AG04450 (cell line): Measurements from ENCODE around the gene GAS1. TPM values are rescaled to one million over a fixed set of nuclear protein-coding genes. Genes with fewer than 3 reads are reported as not detected.

Experiments
- CTCF ChIA-PET: fragments of 300-600, 350-600 bp; formaldehyde crosslinking; extraction: SDS; loops from one replicate; lab custom pipeline; 2022; ENCODE audit warnings: antibody characterized with exemption, inconsistent platforms; lab: Charles Lee
- POLR2A ChIA-PET: fragments of 350-600 bp; formaldehyde crosslinking; extraction: SDS; loops from one replicate; lab custom pipeline; 2021; ENCODE audit warnings: antibody characterized with exemption, inconsistent platforms; lab: Yijun Ruan, JAX
- DNase-seq: peaks from one replicate; pipeline ENCODE4 v3.0.0-alpha.2; 2011; ENCODE audit warnings: low read depth, low spot score
- H3K27ac ChIP-seq: one replicate; pipeline ENCODE4 v1.5.1; 2012; ENCODE audit warnings: low read depth, low read length, control low read depth
- H3K27me3 ChIP-seq: one replicate; pipeline ENCODE4 v1.6.0; 2012; ENCODE audit warnings: low read length; ENCODE audit not compliant: control insufficient read depth, insufficient read depth
- H3K4me3 ChIP-seq: 2 replicates; pipeline ENCODE4 v1.5.1; 2011; ENCODE audit warnings: mild to moderate bottlenecking, low read depth, low read length, control low read depth
- H3K9me3 ChIP-seq: 2 replicates; pipeline ENCODE4 v1.5.1; 2012; ENCODE audit warnings: low read length; ENCODE audit not compliant: control insufficient read depth, insufficient read depth
- CTCF ChIP-seq: IDR thresholded peaks from 2 replicates; pipeline ENCODE4 v1.5.1; 2011; ENCODE audit warnings: low read depth, low read length, control low read depth, inconsistent platforms
- polyA minus RNA-seq: library from RNA; depleted of rRNA, polyadenylated mRNA; stranded (reverse); fragments of >200 nt; gene quantifications from 2 replicates; pipeline ENCODE4 v1.2.3, GENCODE V29; 2011; rRNA and poly(A)+ RNA removed
- polyA plus RNA-seq: library from polyadenylated mRNA; depleted of rRNA; stranded (reverse); fragments of >200 nt; gene quantifications from 2 replicates; pipeline ENCODE4 v1.2.3, GENCODE V29; 2011; rRNA removed

GAS1 gene, protein sequence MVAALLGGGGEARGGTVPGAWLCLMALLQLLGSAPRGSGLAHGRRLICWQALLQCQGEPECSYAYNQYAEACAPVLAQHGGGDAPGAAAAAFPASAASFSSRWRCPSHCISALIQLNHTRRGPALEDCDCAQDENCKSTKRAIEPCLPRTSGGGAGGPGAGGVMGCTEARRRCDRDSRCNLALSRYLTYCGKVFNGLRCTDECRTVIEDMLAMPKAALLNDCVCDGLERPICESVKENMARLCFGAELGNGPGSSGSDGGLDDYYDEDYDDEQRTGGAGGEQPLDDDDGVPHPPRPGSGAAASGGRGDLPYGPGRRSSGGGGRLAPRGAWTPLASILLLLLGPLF
- polyA plus RNA-seq (6.4 and 7.6 TPM in 2 replicates), polyA minus RNA-seq (5.6 and 7.1 TPM in 2 replicates)

GRCh38 chr9:86947146-86948073 is at the start of gene GAS1:
GAS1 (minus strand) TSS chr9:86947506; CDS start chr9:86946779, 727 bp downstream.
- CTCF ChIA-PET, result interaction anchor here (0.8 to 4.6 kb wide), 24 partner anchors 9 to 606 kb away, joined by 3 to 37 read pairs (median 4); no protein-coding TSS in a partner anchor
- peak; percentile 93 for DNase-seq
- peak within 1 kb of the TSS; percentile 86 for H3K4me3 ChIP-seq
- POLR2A ChIA-PET, result interaction anchor here (0.6 to 3.0 kb wide), 10 partner anchors 36 to 390 kb away, joined by 3 to 19 read pairs (median 5); no protein-coding TSS in a partner anchor
- no peak for TF ChIP-seq CTCF
- H3K27me3 ChIP-seq, result peaks cover 15% of the 10 kb centered on the region
- H3K9me3 ChIP-seq, result no peaks in the 10 kb centered on the region; the same call in 1 of the 2 replicates
- peak within 1 kb of the TSS; percentile 81 for H3K27ac ChIP-seq

- DNase-seq, result no peak
- Histone ChIP-seq H3K9me3 (no peaks in the 10 kb centered on the region), H3K4me3 (no peak overlapping the region), H3K27ac (no peak overlapping the region), H3K27me3 (no peaks in the 10 kb centered on the region)
- ChIA-PET CTCF (no interaction called here), POLR2A (no interaction called here)
- no peak for TF ChIP-seq CTCF
These were observed 46.9 kb upstream of the GAS1 start for GRCh38 chr9:86994231-86994630.

GRCh38 chr9:86993830-86994229 is 46.5 kb upstream of the GAS1 start:
- no peak for TF ChIP-seq CTCF
- ChIA-PET CTCF (interaction anchor here (1.9 kb wide), 1 partner anchor 331 kb away, joined by 4 read pairs; no protein-coding TSS in a partner anchor), POLR2A (no interaction called here)
- H3K27me3 ChIP-seq, result no peaks in the 10 kb centered on the region
- no peak for DNase-seq
- no peaks in the 10 kb centered on the region for H3K9me3 ChIP-seq
- H3K4me3 ChIP-seq, result no peak overlapping the region
- no peak overlapping the region for H3K27ac ChIP-seq

- CTCF ChIA-PET, result no interaction called here
- H3K27me3 ChIP-seq, result no peaks in the 10 kb centered on the region
- no peak for TF ChIP-seq CTCF
- POLR2A ChIA-PET, result no interaction called here
- H3K4me3 ChIP-seq, result no peak overlapping the region
- H3K27ac ChIP-seq, result no peak overlapping the region
- H3K9me3 ChIP-seq, result no peaks in the 10 kb centered on the region
- DNase-seq, result no peak
These were observed 43.8 kb upstream of the GAS1 start for GRCh38 chr9:86991077-86991476.
